AG04450 (cell line): ENCODE measurements around the gene POLL. TPM values are rescaled to one million over a fixed set of nuclear protein-coding genes. Genes with fewer than 3 reads are reported as not detected.

ENCODE experiments used
- polyA plus RNA-seq: library from polyadenylated mRNA; depleted of rRNA; stranded (reverse); fragments of >200 nt; gene quantifications from 2 replicates; pipeline ENCODE4 v1.2.3, GENCODE V29; 2011; rRNA removed
- small RNA-seq: library from RNA; depleted of rRNA; stranded (forward); fragments of <200 nt; gene quantifications from one replicate; pipeline ENCODE3, GENCODE V24; 2012; ENCODE audit warnings: low read depth; ENCODE audit not compliant: insufficient read length

Gene POLL
- polyA plus RNA-seq, 1 experiment = 14.8 TPM

Small RNAs within 50 kb of the gene (small RNA-seq; reads per million reads assigned to genes)
- gene MIR3158-1 = 2.2 reads per million
- not detected for gene RNU6-1165P

Other genes with a start within 250 kb of the POLL start
- gene BTRC, start 234.1 kb downstream of the POLL start, polyA plus RNA-seq = 16.6 and 23.2 TPM in 2 replicates
- gene DPCD, start 64 bp upstream of the POLL start, polyA plus RNA-seq = 49.7 and 51.1 TPM in 2 replicates
- 18.3 TPM in 2 replicates for gene FBXW4, start 106.9 kb upstream of the POLL start, polyA plus RNA-seq
- not detected in 2 replicates for gene FGF8, start 187.9 kb upstream of the POLL start, polyA plus RNA-seq
- 31.5 and 41.5 TPM in 2 replicates for gene NPM3, start 195.2 kb upstream of the POLL start, polyA plus RNA-seq
- gene OGA, start 230.2 kb upstream of the POLL start, polyA plus RNA-seq = 71.9 and 82.6 TPM in 2 replicates